ENCODE data around the gene UBQLNL.

Gene UBQLNL

GRCh38 chr11:5486003-5486402, 30.5 kb downstream of the UBQLNL start:
- TF ChIP-seq, protein P1, sequence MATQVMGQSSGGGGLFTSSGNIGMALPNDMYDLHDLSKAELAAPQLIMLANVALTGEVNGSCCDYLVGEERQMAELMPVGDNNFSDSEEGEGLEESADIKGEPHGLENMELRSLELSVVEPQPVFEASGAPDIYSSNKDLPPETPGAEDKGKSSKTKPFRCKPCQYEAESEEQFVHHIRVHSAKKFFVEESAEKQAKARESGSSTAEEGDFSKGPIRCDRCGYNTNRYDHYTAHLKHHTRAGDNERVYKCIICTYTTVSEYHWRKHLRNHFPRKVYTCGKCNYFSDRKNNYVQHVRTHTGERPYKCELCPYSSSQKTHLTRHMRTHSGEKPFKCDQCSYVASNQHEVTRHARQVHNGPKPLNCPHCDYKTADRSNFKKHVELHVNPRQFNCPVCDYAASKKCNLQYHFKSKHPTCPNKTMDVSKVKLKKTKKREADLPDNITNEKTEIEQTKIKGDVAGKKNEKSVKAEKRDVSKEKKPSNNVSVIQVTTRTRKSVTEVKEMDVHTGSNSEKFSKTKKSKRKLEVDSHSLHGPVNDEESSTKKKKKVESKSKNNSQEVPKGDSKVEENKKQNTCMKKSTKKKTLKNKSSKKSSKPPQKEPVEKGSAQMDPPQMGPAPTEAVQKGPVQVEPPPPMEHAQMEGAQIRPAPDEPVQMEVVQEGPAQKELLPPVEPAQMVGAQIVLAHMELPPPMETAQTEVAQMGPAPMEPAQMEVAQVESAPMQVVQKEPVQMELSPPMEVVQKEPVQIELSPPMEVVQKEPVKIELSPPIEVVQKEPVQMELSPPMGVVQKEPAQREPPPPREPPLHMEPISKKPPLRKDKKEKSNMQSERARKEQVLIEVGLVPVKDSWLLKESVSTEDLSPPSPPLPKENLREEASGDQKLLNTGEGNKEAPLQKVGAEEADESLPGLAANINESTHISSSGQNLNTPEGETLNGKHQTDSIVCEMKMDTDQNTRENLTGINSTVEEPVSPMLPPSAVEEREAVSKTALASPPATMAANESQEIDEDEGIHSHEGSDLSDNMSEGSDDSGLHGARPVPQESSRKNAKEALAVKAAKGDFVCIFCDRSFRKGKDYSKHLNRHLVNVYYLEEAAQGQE (IDR thresholded peaks at IDR 0.05; ENCODE audit: insufficient read depth in 1 of 2, low read depth in 2 of 2, low read length in 2 of 2), result no peak
- no peak for TF ChIP-seq SIN3A (IDR thresholded peaks at IDR 0.05; ENCODE audit: borderline replicate concordance, insufficient read depth, low read length)
- TF ChIP-seq POLR2AphosphoS5 (IDR thresholded peaks at IDR 0.05; ENCODE audit: low read depth, low read length), result no peak
- no peak for TF ChIP-seq TAF1 (IDR thresholded peaks at IDR 0.05; ENCODE audit: borderline replicate concordance, insufficient read depth, low read length)
- TF ChIP-seq FOXP2 (optimal IDR thresholded peaks at IDR 0.05; ENCODE audit: borderline replicate concordance, extremely low read depth, extremely low read length, insufficient read depth), result no peak

DNA sequence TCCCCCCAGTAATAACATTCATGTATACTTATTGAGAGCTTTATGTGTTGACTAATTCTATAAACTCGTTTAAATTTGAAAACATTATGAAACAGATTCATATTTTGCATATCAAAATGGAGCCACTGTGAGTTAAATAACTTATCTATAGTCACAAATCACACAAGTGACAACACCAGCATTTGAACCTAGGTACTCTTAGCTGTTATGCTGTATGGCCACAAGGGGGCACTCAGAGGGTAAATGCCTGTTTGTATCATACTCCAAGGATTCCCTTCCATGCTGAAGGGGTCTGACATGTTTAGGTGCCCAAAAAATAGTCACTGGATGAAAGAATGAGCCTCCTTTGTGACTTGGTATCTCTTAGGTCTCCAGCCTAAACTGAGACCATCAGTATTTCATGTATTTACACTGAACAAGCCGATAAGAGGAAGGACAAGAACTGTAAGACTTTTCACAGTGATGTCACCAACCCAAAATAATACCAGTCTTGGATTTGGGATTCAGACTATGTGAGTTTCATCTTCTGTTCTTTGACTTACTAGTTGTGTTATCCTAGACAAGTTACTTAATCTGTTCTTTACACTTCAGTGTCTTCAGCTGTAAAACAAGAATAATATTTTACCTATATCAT, 40.2 kb downstream of the UBQLNL start:
- no peak for TF ChIP-seq SIN3A (IDR thresholded peaks at IDR 0.05; ENCODE audit: borderline replicate concordance, insufficient read depth, low read length)
- no peak for TF ChIP-seq TAF1 (IDR thresholded peaks at IDR 0.05; ENCODE audit: borderline replicate concordance, insufficient read depth, low read length)
- no peak for TF ChIP-seq POLR2AphosphoS5 (IDR thresholded peaks at IDR 0.05; ENCODE audit: low read depth, low read length)
- TF ChIP-seq, protein P1 (IDR thresholded peaks at IDR 0.05; ENCODE audit: insufficient read depth in 1 of 2, low read depth in 2 of 2, low read length in 2 of 2), result no peak
- TF ChIP-seq FOXP2 (optimal IDR thresholded peaks at IDR 0.05; ENCODE audit: borderline replicate concordance, extremely low read depth, extremely low read length, insufficient read depth), result no peak

GRCh38 chr11:5473921-5474320, 42.6 kb downstream of the UBQLNL start:
- no peak for TF ChIP-seq POLR2AphosphoS5 (IDR thresholded peaks at IDR 0.05; ENCODE audit: low read depth, low read length)
- TF ChIP-seq TAF1 (IDR thresholded peaks at IDR 0.05; ENCODE audit: borderline replicate concordance, insufficient read depth, low read length), result no peak
- TF ChIP-seq, protein P1 (IDR thresholded peaks at IDR 0.05; ENCODE audit: insufficient read depth in 1 of 2, low read depth in 2 of 2, low read length in 2 of 2), result no peak
- TF ChIP-seq SIN3A (IDR thresholded peaks at IDR 0.05; ENCODE audit: borderline replicate concordance, insufficient read depth, low read length), result no peak
- TF ChIP-seq FOXP2 (optimal IDR thresholded peaks at IDR 0.05; ENCODE audit: borderline replicate concordance, extremely low read depth, extremely low read length, insufficient read depth), result no peak

GRCh38 chr11:5467527-5467926, 49.0 kb downstream of the UBQLNL start:
- no peak for TF ChIP-seq TAF1 (IDR thresholded peaks at IDR 0.05; ENCODE audit: borderline replicate concordance, insufficient read depth, low read length)
- no peak for TF ChIP-seq SIN3A (IDR thresholded peaks at IDR 0.05; ENCODE audit: borderline replicate concordance, insufficient read depth, low read length)
- TF ChIP-seq, protein P1 (IDR thresholded peaks at IDR 0.05; ENCODE audit: insufficient read depth in 1 of 2, low read depth in 2 of 2, low read length in 2 of 2), result no peak
- TF ChIP-seq POLR2AphosphoS5 (IDR thresholded peaks at IDR 0.05; ENCODE audit: low read depth, low read length), result no peak
- TF ChIP-seq FOXP2 (optimal IDR thresholded peaks at IDR 0.05; ENCODE audit: borderline replicate concordance, extremely low read depth, extremely low read length, insufficient read depth), result no peak

Measured in PFSK-1 (cell line).